NCI-H526 treated with DMSO at 0.1 percent for 48 hours (cell line): Measurements from ENCODE around the gene CCDC178.

Experiments
- DNase-seq: peaks from one replicate; lab custom pipeline; 2025; lab: John Stamatoyannopoulos, UW

Gene CCDC178

GRCh38 chr18:33116376-33116775, 324.1 kb downstream of the CCDC178 start:
- DNase-seq, result no peak

DNA sequence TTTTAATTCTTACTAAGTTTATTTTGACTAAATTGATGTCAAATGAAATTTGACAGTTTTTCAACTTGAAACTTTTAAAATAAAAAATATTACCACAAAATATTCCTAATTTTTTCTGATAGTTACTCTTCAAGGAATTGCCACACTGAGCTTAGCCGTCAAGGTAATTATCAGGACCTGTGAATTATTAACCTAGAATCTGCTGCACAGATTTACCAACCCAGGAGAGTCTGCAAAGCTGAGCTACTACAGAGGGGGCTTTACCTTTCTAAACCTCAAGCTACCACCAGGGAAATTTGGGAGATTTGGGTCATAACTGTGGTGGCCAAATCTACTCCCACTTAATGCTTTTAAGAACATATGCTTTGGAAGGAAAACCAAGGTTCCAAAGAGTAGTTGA, 324.6 kb downstream of the CCDC178 start:
- DNase-seq, result no peak

GRCh38 chr18:33115476-33115875, 325.0 kb downstream of the CCDC178 start:
- no peak for DNase-seq

DNA sequence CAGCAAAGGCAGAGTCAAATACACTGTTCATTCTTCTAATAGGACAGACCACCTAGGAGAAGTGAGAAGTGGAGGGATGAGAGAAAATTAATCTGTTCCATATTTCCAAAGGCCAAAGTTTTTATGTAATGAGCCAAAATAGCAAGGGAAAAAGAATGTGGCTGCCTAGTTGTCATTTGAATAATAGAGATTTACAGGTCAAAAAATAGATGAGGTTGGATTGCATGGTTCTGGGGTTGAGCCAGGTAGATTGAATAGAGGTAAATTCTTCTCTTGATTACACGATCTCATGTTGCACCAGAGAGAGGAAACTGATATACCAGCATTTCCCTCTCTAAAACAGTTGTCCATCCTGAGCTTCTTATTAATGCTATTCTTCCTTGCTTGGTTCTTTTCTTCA, 325.8 kb downstream of the CCDC178 start:
- DNase-seq, result no peak

DNA sequence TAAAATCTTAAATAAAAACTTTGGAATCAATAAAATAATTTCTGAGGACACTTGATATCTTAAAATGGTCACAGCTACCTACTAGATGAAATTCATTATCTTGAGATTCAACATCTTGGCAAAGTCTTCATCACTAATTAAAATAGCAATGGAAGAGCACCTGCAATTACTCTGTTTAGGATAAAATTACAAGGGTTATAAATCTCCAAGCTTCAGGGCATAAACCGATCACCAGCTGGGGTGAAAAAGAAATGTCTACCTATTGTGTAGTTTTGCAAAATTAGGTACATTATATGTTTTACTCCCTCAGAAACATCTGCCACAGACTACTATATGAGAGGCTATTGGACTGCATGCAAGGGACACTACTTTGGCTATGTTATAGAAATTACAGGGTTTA, 327.1 kb downstream of the CCDC178 start:
- no peak for DNase-seq

- DNase-seq, result no peak
Observed at GRCh38 chr18:33107511-33107910, 333.0 kb downstream of the CCDC178 start.

GRCh38 chr18:33101316-33101715, 339.2 kb downstream of the CCDC178 start:
- no peak for DNase-seq

- DNase-seq, result no peak
Observed at GRCh38 chr18:33099626-33100025, 340.9 kb downstream of the CCDC178 start.

DNA sequence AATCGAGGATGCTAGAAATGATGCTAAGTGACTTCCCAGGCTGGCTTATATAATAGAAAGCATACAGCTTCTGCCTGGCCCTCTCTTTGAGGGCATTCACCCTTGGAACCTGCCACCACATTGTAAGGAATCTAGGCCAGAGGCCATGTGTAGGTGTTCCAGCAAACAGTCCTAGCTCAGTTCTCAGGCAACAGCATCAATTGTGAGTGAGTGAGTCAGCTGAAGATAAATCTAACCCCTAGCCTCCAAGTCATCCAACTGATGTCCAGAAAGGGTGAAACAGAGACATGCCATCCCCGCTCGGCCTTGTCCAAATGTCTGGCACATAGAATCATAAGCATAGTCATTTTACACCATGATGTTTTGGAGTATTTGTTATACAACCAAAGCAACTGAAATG, 343.4 kb downstream of the CCDC178 start:
- no peak for DNase-seq

DNA sequence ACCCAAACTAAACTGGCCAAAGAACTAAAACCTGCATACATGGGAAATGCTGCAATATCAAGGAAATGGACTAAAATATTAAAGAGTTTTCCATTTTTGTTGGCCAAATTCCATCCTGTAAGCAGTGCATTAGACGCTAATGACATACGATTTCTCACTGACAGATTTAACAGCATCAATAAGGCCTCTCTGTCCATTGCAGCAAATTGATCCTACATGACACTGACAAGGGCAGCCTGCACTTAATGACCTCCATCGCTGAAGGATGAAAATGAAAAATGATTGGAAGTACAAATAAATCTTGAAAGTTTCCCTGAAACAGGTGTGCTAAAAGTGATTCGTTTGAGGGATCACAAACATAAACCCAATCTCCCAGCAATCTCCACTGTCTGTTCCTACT, 350.1 kb downstream of the CCDC178 start:
- DNase-seq, result no peak

GRCh38 chr18:33076601-33077000, 363.9 kb downstream of the CCDC178 start:
- no peak for DNase-seq

DNA sequence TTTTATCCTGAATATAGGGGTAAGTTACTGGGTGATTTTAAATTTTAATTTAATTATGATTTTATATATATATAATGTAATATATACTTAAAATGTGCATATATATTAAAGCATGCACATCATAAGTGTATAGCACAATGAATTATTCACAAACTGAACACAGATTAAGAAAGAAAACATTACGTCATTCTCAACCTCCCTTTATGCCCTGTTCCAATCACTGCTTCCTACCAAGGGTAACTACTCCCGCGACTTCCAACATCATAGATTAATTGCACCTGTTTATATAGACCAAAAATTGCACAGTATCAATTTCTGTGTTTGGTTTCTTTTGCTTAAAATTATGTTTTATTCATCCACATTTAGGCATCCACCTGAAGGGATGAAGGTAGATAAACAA, 366.4 kb downstream of the CCDC178 start:
- no peak for DNase-seq

GRCh38 chr18:33062834-33063364, 377.6 kb downstream of the CCDC178 start:
- DNase-seq, result no peak

DNA sequence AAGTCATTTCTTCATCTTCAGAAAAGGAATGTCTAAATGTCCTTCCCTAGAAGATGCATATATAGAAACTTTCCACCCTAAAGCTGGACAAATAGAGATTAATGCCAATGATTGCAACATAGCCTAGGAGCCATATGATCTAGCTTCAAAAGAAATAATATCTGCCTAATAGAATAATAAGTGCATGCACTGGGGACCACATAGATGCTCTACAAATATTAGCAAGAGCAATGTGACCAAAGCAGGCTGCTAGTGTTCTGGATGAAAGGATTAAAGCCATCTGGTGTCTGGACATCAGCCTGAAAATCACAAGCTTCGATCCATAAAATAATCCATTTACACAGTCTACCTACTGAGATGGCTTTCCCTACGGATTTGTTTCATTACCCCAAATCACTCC, 387.6 kb downstream of the CCDC178 start:
- DNase-seq, result no peak

DNA sequence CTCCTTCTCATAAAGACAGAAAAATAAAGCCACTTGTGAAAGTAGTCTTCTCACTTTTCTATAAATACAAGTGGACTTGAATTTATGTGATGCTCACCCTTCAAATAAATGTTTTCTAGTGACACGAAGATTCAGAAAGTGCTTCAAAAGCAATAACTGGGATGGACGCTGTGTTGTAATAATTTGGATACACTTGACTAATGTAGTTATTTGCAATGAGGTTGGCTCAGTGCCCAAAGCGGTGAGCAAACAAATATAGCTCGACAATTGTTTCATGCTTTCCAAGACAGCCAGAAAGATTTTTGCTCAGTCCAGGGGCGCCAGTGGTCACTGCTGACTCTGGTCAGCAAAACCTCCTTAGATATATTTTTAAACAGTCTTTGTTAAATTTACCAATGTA, 389.1 kb downstream of the CCDC178 start:
- peak; percentile 65 for DNase-seq

- DNase-seq, result no peak
Observed at GRCh38 chr18:33040213-33040612, 400.3 kb downstream of the CCDC178 start.

DNA sequence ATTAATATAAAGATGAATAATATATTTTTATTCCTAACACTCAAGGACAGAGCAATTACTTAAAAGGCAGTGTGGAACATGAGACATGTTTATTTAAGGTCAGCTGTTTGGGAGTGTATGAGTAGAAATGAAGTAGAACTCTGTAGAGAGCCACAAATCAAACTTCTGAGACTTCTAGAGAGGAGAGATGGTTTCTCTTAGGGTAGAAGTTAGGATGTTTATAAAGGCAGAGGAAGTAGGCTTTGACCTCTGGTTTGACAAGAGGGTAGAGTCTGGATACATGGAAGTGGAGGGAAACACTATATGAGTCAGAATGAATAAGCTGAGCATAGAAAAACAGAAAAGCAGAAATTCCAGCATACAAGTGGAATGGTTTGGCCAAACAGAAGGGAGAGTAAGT, 405.6 kb downstream of the CCDC178 start:
- no peak for DNase-seq

GRCh38 chr18:33034212-33034611, 406.3 kb downstream of the CCDC178 start:
- no peak for DNase-seq

- no peak for DNase-seq
Observed at GRCh38 chr18:33022370-33022769, 418.2 kb downstream of the CCDC178 start.

GRCh38 chr18:33020877-33021276, 419.6 kb downstream of the CCDC178 start:
- DNase-seq, result no peak

DNA sequence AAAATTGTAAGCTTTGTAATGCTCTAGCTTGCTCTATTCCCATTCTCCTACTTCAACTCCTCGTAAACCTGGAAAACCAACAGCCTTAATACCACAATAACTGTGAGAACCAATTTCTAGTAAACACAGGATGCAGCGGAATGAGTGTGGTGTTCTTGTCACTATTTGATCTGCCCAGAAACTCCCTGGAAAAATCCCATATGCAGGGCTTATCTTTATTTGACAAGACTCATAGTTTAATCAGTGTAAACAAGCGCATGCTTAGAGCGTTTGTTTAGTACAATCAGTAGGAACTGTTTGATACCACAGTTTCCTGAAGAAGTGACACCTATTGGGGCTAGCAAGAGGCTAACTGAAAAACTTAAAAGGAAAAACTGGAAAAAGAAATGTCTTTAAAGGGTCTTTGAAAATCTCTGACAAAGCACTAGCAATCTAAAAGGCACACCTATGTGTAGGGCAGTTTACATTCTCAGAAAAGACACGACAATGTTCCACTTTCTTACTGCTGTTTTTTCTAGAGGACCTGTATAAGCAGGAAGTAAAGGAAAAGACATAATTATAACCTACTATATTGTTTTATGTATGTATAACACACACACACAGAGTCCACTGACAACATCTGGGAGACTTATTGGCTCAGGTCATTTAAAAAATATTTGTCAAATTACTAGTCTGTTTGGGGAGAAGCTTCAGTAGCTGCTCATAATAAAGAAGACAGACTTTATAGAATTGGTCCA, 426.3 kb downstream of the CCDC178 start:
- DNase-seq, result no peak

- no peak for DNase-seq
Observed at GRCh38 chr18:33010149-33010548, 430.4 kb downstream of the CCDC178 start.

DNA sequence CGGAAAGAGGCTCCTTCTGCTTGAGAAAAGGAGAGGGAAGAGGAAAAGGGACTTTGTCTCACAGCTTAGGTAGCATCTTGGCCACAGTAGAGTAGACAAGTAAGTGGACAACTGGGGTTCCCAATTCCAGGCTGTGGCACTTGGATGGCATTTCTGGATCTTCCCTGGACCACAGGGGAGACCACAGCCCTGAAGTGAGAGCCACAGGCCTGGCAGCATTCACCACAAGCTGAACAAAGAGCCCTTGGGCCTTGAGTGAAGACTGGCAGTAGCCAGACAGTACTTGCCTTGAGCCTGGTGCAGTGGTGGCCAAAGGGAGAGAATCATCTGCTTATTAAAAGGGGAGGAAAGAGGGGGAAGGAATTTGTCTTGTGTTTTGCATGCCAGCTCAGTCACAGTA, 441.6 kb downstream of the CCDC178 start:
- no peak for DNase-seq

- no peak for DNase-seq
Observed at GRCh38 chr18:32998285-32998684, 442.2 kb downstream of the CCDC178 start.
